ENCODE data around the gene ELAVL1. TPM values are rescaled to one million over a fixed set of nuclear protein-coding genes. Genes with fewer than 3 reads are reported as not detected.

The ELAVL1 gene
- total and polyA plus RNA-seq, 2 donors (not counting 1 experiment from before 2014, with no cell fraction given): 21.8 to 63.5 TPM

GRCh38 chr19:7987114-7987768 lies 18.2 kb downstream of the ELAVL1 start:
- H3K27ac Mint-ChIP-seq: no peak overlapping the region

More at GRCh38 chr19:7987114-7987768, 18.2 kb downstream of the ELAVL1 start:
- Histone ChIP-seq H3K4me3 (ENCODE audit: control extremely low read depth in 1 of 5, extremely low read depth in 1 of 5, insufficient read depth in 1 of 5, low read depth in 2 of 5, low read length in 4 of 5) (no peak overlapping the region), H3K27ac (ENCODE audit: low read length in 2 of 2) (no peak overlapping the region), H3K79me2 (ENCODE audit: control insufficient read depth, insufficient read depth, low read length) (peaks cover 85% of the 10 kb centered on the region), H3K9ac (ENCODE audit: low read length) (no peak overlapping the region), H4K20me1 (ENCODE audit: control insufficient read depth, insufficient read depth, low read length, poor library complexity, severe bottlenecking) (peaks cover 91% of the 10 kb centered on the region), H3K4me1 (ENCODE audit: control insufficient read depth in 2 of 2, insufficient read depth in 2 of 2, low read length in 2 of 2) (no peaks in the 10 kb centered on the region), H3K4me2 (replicated peaks; ENCODE audit: low read depth, low read length, poor library complexity, severe bottlenecking) (no peak overlapping the region), H3K27me3 (replicated peaks in 1 of 4; ENCODE audit: control extremely low read depth in 1 of 4, control insufficient read depth in 3 of 4, insufficient read depth in 4 of 4, low read length in 3 of 4) (no peaks in the 10 kb centered on the region), H3K9me3 (ENCODE audit: control extremely low read depth in 1 of 3, control insufficient read depth in 2 of 3, insufficient read depth in 1 of 3, low read length in 2 of 3) (no peaks in the 10 kb centered on the region), H3K36me3 (replicated peaks in 1 of 2; ENCODE audit: control extremely low read depth in 1 of 2, control insufficient read depth in 1 of 2, extremely low read depth in 1 of 2, insufficient read depth in 2 of 2, low read length in 1 of 2) (peaks cover 0 to 86% of the 10 kb centered on the region in 2 experiments), H2AFZ (ENCODE audit: insufficient read depth, low read depth, low read length, poor library complexity, severe bottlenecking) (no peak overlapping the region)
- TF ChIP-seq EZH2 (IDR thresholded peaks at IDR 0.05; ENCODE audit: borderline replicate concordance, insufficient read depth, low read depth, low read length, poor library complexity, severe bottlenecking) (no peak), CTCF (IDR thresholded peaks at IDR 0.05) (no peak)
- Mint-ChIP-seq H3K4me3 (no peak overlapping the region), H3K27me3 (no peaks in the 10 kb centered on the region), H3K9me3 (ENCODE audit: insufficient read depth) (no peaks in the 10 kb centered on the region), H3K4me1 (peaks cover 2% of the 10 kb centered on the region)
- no peak for DNase-seq
- ATAC-seq (ENCODE audit: low read depth): no peak
- POLR2A ChIA-PET: no interaction called here
- WGBS (ENCODE audit: insufficient coverage): 96% methylated on average over 15 of the region's 17 CpGs
- intact Hi-C loops (cut with micrococcal nuclease): no loop called here
- CTCF ChIA-PET: no interaction called here

Measured in B cell (primary cell).